GM23248 (cell line): ENCODE data around the gene INO80B.

Experiments used
- EZH2 ChIP-seq: fragments of 200-600 bp; sonication (generic); IDR thresholded peaks from 2 replicates; pipeline ENCODE4 v1.6.1; 2018; ENCODE audit warnings: antibody characterized with exemption, mild to moderate bottlenecking; ENCODE audit not compliant: insufficient read depth, poor library complexity, severe bottlenecking
- EZH2phosphoT487 ChIP-seq: fragments of 200-600 bp; sonication (generic); IDR thresholded peaks from 2 replicates; pipeline ENCODE4 v1.6.1; 2018; ENCODE audit warnings: antibody characterized with exemption, moderate library complexity, mild to moderate bottlenecking, low read depth; ENCODE audit not compliant: insufficient read depth

- TF ChIP-seq EZH2 (no peak), EZH2phosphoT487 (no peak)
Measured at GRCh38 chr2:74497777-74498499, 43.1 kb downstream of the INO80B start.
